GM23248 (cell line): ENCODE data around the gene SLC15A5. TPM values are rescaled to one million over a fixed set of nuclear protein-coding genes. Genes with fewer than 3 reads are reported as not detected.

Experiments used
- DNase-seq: peaks from one replicate; pipeline ENCODE4 v3.0.0-alpha.2; 2015
- H2AFZ ChIP-seq: fragments of 200-600 bp; sonication (generic); 2 replicates; pipeline ENCODE4 v1.6.1; 2016; ENCODE audit warnings: antibody characterized with exemption
- H3F3A ChIP-seq: fragments of 200-600 bp; sonication (generic); 2 replicates; pipeline ENCODE4 v1.6.1; 2016; ENCODE audit warnings: mild to moderate bottlenecking, antibody characterized with exemption, mixed run types; ENCODE audit not compliant: insufficient read depth
- H3K27ac ChIP-seq: fragments of 200-600 bp; sonication (generic); 2 replicates; pipeline ENCODE4 v1.5.1; 2016; ENCODE audit warnings: mild to moderate bottlenecking
- H3K27me3 ChIP-seq: fragments of 200-600 bp; sonication (generic); replicated peaks from 2 replicates; pipeline ENCODE4 v1.6.1; 2016; ENCODE audit warnings: mild to moderate bottlenecking; ENCODE audit not compliant: insufficient read depth
- H3K36me3 ChIP-seq: fragments of 200-600 bp; sonication (generic); 2 replicates; pipeline ENCODE4 v1.6.1; 2016; ENCODE audit warnings: low read depth, mild to moderate bottlenecking
- H3K4me1 ChIP-seq: fragments of 200-600 bp; sonication (generic); 2 replicates; pipeline ENCODE4 v1.6.1; 2016; ENCODE audit warnings: mild to moderate bottlenecking; ENCODE audit not compliant: insufficient read depth
- H3K4me2 ChIP-seq: fragments of 200-600 bp; sonication (generic); one replicate; pipeline ENCODE4 v1.6.1; 2016; ENCODE audit warnings: mild to moderate bottlenecking; ENCODE audit not compliant: unreplicated experiment
- H3K4me3 ChIP-seq: fragments of 200-600 bp; sonication (generic); 2 replicates; pipeline ENCODE4 v1.5.1; 2016; ENCODE audit warnings: mild to moderate bottlenecking
- H3K79me2 ChIP-seq: fragments of 200-600 bp; sonication (generic); 2 replicates; pipeline ENCODE4 v1.6.1; 2016; ENCODE audit warnings: mild to moderate bottlenecking; ENCODE audit not compliant: insufficient read depth
- H3K9ac ChIP-seq: fragments of 200-600 bp; sonication (generic); 2 replicates; pipeline ENCODE4 v1.6.1; 2016; ENCODE audit warnings: mild to moderate bottlenecking
- H3K9me2 ChIP-seq: fragments of 200-600 bp; sonication (generic); 2 replicates; pipeline ENCODE4 v1.6.1; 2016; ENCODE audit warnings: mixed run types, mild to moderate bottlenecking, moderate library complexity; ENCODE audit not compliant: insufficient read depth
- H3K9me3 ChIP-seq: fragments of 200-600 bp; sonication (generic); one replicate; pipeline ENCODE4 v1.6.1; 2017; ENCODE audit warnings: low read depth
- H4K20me1 ChIP-seq: fragments of 200-600 bp; sonication (generic); 2 replicates; pipeline ENCODE4 v1.6.0; 2016; ENCODE audit not compliant: insufficient read depth
- EZH2 ChIP-seq: fragments of 200-600 bp; sonication (generic); IDR thresholded peaks from 2 replicates; pipeline ENCODE4 v1.6.1; 2018; ENCODE audit warnings: antibody characterized with exemption, mild to moderate bottlenecking; ENCODE audit not compliant: insufficient read depth, poor library complexity, severe bottlenecking
- EZH2phosphoT487 ChIP-seq: fragments of 200-600 bp; sonication (generic); IDR thresholded peaks from 2 replicates; pipeline ENCODE4 v1.6.1; 2018; ENCODE audit warnings: antibody characterized with exemption, moderate library complexity, mild to moderate bottlenecking, low read depth; ENCODE audit not compliant: insufficient read depth
- WGBS, 2 experiments: methylation state at CpG; one replicate each; pipeline ENCODE4 v1.1.6; 2015 to 2017; ENCODE audit warnings: low lambda C conversion rate in 2 of 2, low coverage in 1 of 2; ENCODE audit errors: missing lambda C conversion rate in 2 of 2; 5-methylcytosine and 5-hydroxymethylcytosine counted together
- in situ Hi-C: fragments of 300-500 bp; cut with MboI; formaldehyde crosslinking; loops from 2 replicates; pipeline ENCODE4 v1.15.0; 2020
- polyA plus RNA-seq: library from polyadenylated mRNA; unstranded; fragments of >200 nt; fragmentation: Nextera tagmentation; extraction: Ambion mirVana; gene quantifications from 2 replicates; pipeline ENCODE4 v1.2.1, GENCODE V29; 2016
- total RNA-seq: library from RNA; depleted of rRNA; stranded (reverse); fragments of >200 nt; shearing (Covaris generic); gene quantifications from 2 replicates; pipeline ENCODE4 v1.2.3, GENCODE V29; 2014

Gene SLC15A5
- total and polyA plus RNA-seq, 2 experiments from 2014 or later, result not detected

GRCh38 chr12:16300736-16301135, 23.3 kb upstream of the SLC15A5 start:
- Histone ChIP-seq H3K4me3 (peak overlapping the region; percentile 2; the same call in 1 of the 2 replicates), H2AFZ (peak overlapping the region; percentile 47), H3K79me2 (no peaks in the 10 kb centered on the region), H3K9me3 (no peaks in the 10 kb centered on the region), H3K4me2 (peak overlapping the region; percentile 33), H3F3A (peaks cover 11% of the 10 kb centered on the region; the same call in 1 of the 2 replicates), H3K9ac (no peak overlapping the region), H4K20me1 (no peaks in the 10 kb centered on the region), H3K27ac (peak overlapping the region; percentile 61), H3K27me3 (no peaks in the 10 kb centered on the region), H3K4me1 (peaks cover 25% of the 10 kb centered on the region), H3K9me2 (0 out of 2 replicates have a peak, but pooled peaks cover 3% of the 10 kb centered on the region), H3K36me3 (no peaks in the 10 kb centered on the region)
- in situ Hi-C loops, result no loop called here
- peak; percentile 57 for DNase-seq
- no peak for TF ChIP-seq EZH2
- WGBS, 2 experiments, result 29 to 44% methylated on average over 7 of the region's 7 CpGs

- Histone ChIP-seq H3F3A (peaks cover 11% of the 10 kb centered on the region; the same call in 1 of the 2 replicates), H3K79me2 (no peaks in the 10 kb centered on the region), H3K4me1 (peaks cover 25% of the 10 kb centered on the region), H3K27ac (peak overlapping the region; percentile 61), H3K27me3 (no peaks in the 10 kb centered on the region), H4K20me1 (no peaks in the 10 kb centered on the region), H3K4me3 (peak overlapping the region; percentile 2; the same call in 1 of the 2 replicates), H3K36me3 (no peaks in the 10 kb centered on the region), H3K9me3 (no peaks in the 10 kb centered on the region), H3K9me2 (0 out of 2 replicates have a peak, but pooled peaks cover 3% of the 10 kb centered on the region), H3K4me2 (peak overlapping the region; percentile 33), H2AFZ (peak overlapping the region; percentile 47), H3K9ac (no peak overlapping the region)
- peak; percentile 71 for DNase-seq
- no peak for TF ChIP-seq EZH2phosphoT487
- TF ChIP-seq EZH2, result no peak
- in situ Hi-C loops, result no loop called here
- 0 to 5% methylated on average over 1 of the region's 1 CpG for WGBS, 2 experiments
Measured at GRCh38 chr12:16300122-16300521, 22.6 kb upstream of the SLC15A5 start.

GRCh38 chr12:16299403-16299802, 21.9 kb upstream of the SLC15A5 start:
- Histone ChIP-seq H3K9me3 (no peaks in the 10 kb centered on the region), H3K27me3 (no peaks in the 10 kb centered on the region), H4K20me1 (no peaks in the 10 kb centered on the region), H3K36me3 (no peaks in the 10 kb centered on the region), H3K9ac (no peak overlapping the region), H3K27ac (0 out of 2 replicates have a peak overlapping the region, but pooled peaks have one; percentile 61), H3K9me2 (0 out of 2 replicates have a peak, but pooled peaks cover 3% of the 10 kb centered on the region), H3K79me2 (no peaks in the 10 kb centered on the region), H3K4me3 (no peak overlapping the region), H2AFZ (0 out of 2 replicates have a peak overlapping the region, but pooled peaks have one; percentile 19), H3K4me2 (peak overlapping the region; percentile 33), H3K4me1 (peaks cover 25% of the 10 kb centered on the region), H3F3A (peaks cover 11% of the 10 kb centered on the region; the same call in 1 of the 2 replicates)
- DNase-seq, result peak; percentile 38
- in situ Hi-C loops, result no loop called here
- TF ChIP-seq EZH2, result no peak
- no peak for TF ChIP-seq EZH2phosphoT487
- WGBS, 2 experiments, result 26 to 31% methylated on average over 2 of the region's 2 CpGs

GRCh38 chr12:16297521-16297920, 20.0 kb upstream of the SLC15A5 start:
- WGBS, 2 experiments, result 46 to 50% methylated on average over 1 of the region's 1 CpG
- no peaks in the 10 kb centered on the region for H3K9me3 ChIP-seq
- peaks cover 11% of the 10 kb centered on the region; the same call in 1 of the 2 replicates for H3F3A ChIP-seq
- no peaks in the 10 kb centered on the region for H4K20me1 ChIP-seq
- peaks cover 25% of the 10 kb centered on the region for H3K4me1 ChIP-seq
- no peaks in the 10 kb centered on the region for H3K27me3 ChIP-seq
- H3K9ac ChIP-seq, result no peak overlapping the region
- in situ Hi-C loops, result no loop called here
- no peaks in the 10 kb centered on the region for H3K79me2 ChIP-seq
- no peak overlapping the region for H3K4me3 ChIP-seq
- peak; percentile 10 for DNase-seq
- H2AFZ ChIP-seq, result no peak overlapping the region
- no peak for TF ChIP-seq EZH2phosphoT487
- no peak for TF ChIP-seq EZH2
- 0 out of 2 replicates have a peak, but pooled peaks cover 3% of the 10 kb centered on the region for H3K9me2 ChIP-seq
- no peak overlapping the region for H3K4me2 ChIP-seq
- H3K27ac ChIP-seq, result no peak overlapping the region
- H3K36me3 ChIP-seq, result no peaks in the 10 kb centered on the region
